HL-60 (cell line): Measurements from ENCODE around the gene CFAP141.

Source experiments
- POLR2AphosphoS5 ChIP-seq: IDR thresholded peaks from 2 replicates; pipeline ENCODE4 v1.6.1; 2012; ENCODE audit warnings: low read depth
- TF ChIP-seq, protein P1 (sequence below): IDR thresholded peaks from one replicate; pipeline ENCODE4 v1.5.1; 2011; ENCODE audit warnings: low read length, control low read depth, inconsistent platforms; ENCODE audit not compliant: insufficient read depth

DNA sequence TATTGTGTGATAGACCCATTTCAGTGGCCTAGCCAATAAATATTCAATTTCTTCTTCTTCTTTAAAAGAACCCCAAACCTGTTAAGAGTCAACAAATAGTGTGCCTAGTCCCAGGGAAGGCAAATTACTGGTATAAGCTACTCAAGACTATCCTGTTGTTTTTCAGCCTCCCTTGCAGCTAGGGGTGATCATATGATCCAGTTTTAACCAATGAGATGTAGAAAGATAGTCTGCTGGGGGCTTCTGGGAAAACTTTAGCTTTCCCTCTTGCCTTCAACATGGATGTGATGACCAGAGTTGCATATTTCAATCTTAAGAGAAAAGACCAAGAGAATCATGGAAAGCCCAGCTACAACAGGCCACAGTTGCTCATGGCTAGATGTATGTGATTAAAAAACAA is 46.6 kb downstream of the CFAP141 start:
- TF ChIP-seq, protein P1, sequence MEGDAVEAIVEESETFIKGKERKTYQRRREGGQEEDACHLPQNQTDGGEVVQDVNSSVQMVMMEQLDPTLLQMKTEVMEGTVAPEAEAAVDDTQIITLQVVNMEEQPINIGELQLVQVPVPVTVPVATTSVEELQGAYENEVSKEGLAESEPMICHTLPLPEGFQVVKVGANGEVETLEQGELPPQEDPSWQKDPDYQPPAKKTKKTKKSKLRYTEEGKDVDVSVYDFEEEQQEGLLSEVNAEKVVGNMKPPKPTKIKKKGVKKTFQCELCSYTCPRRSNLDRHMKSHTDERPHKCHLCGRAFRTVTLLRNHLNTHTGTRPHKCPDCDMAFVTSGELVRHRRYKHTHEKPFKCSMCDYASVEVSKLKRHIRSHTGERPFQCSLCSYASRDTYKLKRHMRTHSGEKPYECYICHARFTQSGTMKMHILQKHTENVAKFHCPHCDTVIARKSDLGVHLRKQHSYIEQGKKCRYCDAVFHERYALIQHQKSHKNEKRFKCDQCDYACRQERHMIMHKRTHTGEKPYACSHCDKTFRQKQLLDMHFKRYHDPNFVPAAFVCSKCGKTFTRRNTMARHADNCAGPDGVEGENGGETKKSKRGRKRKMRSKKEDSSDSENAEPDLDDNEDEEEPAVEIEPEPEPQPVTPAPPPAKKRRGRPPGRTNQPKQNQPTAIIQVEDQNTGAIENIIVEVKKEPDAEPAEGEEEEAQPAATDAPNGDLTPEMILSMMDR, result no peak
- no peak for TF ChIP-seq POLR2AphosphoS5
